LNCAP (cell line): ENCODE results near the gene TTI1.

Experiments
- TF ChIP-seq, protein P1 (sequence below): fragments of 450-650 bp; IDR thresholded peaks from 2 replicates; pipeline ENCODE4 v1.5.1; 2017; ENCODE audit warnings: mild to moderate bottlenecking

The TTI1 gene

DNA sequence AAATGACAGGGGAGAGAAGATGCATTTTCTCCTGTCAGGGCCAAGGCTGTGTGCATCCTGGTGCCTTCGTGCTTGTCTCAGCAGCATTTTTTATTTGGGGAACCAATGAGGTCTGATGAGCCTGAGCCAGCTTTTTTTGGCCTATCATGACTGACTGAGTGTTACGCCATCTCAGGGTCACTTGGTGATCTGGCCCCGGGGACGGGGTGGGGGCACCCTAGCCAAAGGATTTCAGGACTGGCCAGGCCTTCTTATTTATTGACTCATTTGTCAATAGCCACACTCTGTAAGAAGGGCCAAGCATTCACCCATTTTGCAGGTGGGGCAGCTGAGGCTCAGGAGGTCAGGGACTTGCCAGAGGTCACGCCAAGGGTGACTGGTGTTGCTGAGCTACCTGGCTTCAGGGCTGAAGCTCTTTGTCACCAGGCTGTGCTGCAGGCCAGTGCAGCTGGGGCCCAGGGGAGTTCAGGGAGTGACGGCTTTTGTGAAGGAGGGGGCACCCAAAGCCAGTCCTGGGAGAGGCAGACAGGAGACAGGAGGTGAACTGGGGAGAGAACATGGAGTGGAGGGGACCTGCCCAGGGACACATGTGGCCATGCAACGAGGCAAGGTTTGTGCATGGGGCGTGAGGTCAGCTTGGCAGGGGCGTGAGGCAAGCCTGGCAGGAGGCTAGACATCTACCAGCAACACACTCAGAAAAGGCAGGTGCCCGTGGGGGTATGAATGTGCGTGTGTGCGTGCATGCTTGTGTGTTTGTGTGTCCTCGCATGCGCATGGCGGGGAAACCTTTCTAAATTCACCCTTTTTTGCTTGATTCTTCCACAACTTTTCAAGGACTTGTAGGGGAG lies 99.2 kb downstream of the TTI1 start:
- TF ChIP-seq, protein P1, sequence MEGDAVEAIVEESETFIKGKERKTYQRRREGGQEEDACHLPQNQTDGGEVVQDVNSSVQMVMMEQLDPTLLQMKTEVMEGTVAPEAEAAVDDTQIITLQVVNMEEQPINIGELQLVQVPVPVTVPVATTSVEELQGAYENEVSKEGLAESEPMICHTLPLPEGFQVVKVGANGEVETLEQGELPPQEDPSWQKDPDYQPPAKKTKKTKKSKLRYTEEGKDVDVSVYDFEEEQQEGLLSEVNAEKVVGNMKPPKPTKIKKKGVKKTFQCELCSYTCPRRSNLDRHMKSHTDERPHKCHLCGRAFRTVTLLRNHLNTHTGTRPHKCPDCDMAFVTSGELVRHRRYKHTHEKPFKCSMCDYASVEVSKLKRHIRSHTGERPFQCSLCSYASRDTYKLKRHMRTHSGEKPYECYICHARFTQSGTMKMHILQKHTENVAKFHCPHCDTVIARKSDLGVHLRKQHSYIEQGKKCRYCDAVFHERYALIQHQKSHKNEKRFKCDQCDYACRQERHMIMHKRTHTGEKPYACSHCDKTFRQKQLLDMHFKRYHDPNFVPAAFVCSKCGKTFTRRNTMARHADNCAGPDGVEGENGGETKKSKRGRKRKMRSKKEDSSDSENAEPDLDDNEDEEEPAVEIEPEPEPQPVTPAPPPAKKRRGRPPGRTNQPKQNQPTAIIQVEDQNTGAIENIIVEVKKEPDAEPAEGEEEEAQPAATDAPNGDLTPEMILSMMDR: no peak
